PC-3 (cell line): Measurements from ENCODE around the gene TSPAN4.

ENCODE experiments used
- CTCF ChIP-seq: fragments of 300-600 bp; sonication (generic); conservative IDR thresholded peaks from 2 replicates; pipeline ENCODE4 v1.5.1; 2017; ENCODE audit warnings: antibody characterized with exemption, low read depth, mild to moderate bottlenecking, low read length
- EZH2 ChIP-seq: fragments of 300-600 bp; sonication (generic); IDR thresholded peaks from one replicate; pipeline ENCODE4 v1.6.1; 2017; ENCODE audit warnings: antibody characterized with exemption, mild to moderate bottlenecking, low read length; ENCODE audit not compliant: unreplicated experiment
- EZH2phosphoT487 ChIP-seq: fragments of 300-600 bp; sonication (generic); IDR thresholded peaks from 2 replicates; pipeline ENCODE4 v1.6.1; 2018; ENCODE audit warnings: mild to moderate bottlenecking, antibody characterized with exemption, low read length, borderline replicate concordance

GRCh38 chr11:910044-910588 is 67.5 kb downstream of the TSPAN4 start:
- TF ChIP-seq CTCF (no peak), EZH2 (no peak), EZH2phosphoT487 (no peak)
